SK-N-MC (cell line): ENCODE data around the gene PCDHGA8.
"Not testable (repeated sequence)": the region's sequence is repeated elsewhere in the genome, so short reads cannot be mapped to it uniquely, and the experiment has no call there.

ENCODE experiments used
- DNase-seq: peaks from one replicate; pipeline ENCODE4 v3.0.0-alpha.2; 2011; ENCODE audit warnings: low read depth, low spot score
- H3K27ac ChIP-seq: fragments of 200-600 bp; sonication (generic); 2 replicates; pipeline ENCODE4 v1.5.1; 2016; ENCODE audit warnings: mixed run types
- H3K36me3 ChIP-seq: fragments of 200-600 bp; sonication (generic); 2 replicates; pipeline ENCODE4 v1.6.1; 2017; ENCODE audit warnings: antibody characterized with exemption, low read length, mixed read lengths; ENCODE audit not compliant: insufficient read depth
- H3K4me3 ChIP-seq: fragments of 200-600 bp; sonication (generic); 2 replicates; pipeline ENCODE4 v1.5.1; 2016
- H3K9ac ChIP-seq: fragments of 200-600 bp; sonication (generic); 2 replicates; pipeline ENCODE4 v1.8.0; 2017; ENCODE audit warnings: mixed run types, mixed read lengths; ENCODE audit not compliant: insufficient read length
- H3K9me3 ChIP-seq: fragments of 200-600 bp; sonication (generic); 2 replicates; pipeline ENCODE4 v1.6.1; 2017; ENCODE audit warnings: low read depth, mild to moderate bottlenecking, antibody characterized with exemption, low read length, moderate library complexity, mixed read lengths
- EZH2 ChIP-seq: fragments of 200-600 bp; sonication (generic); IDR thresholded peaks from one replicate; pipeline ENCODE4 v1.6.1; 2017; ENCODE audit warnings: antibody characterized with exemption
- FOXP2 ChIP-seq: optimal IDR thresholded peaks from 2 replicates; pipeline ENCODE3; 2011; ENCODE audit warnings: mild to moderate bottlenecking, moderate library complexity; ENCODE audit not compliant: insufficient read depth; ENCODE audit errors: extremely low read length, control extremely low read depth
- POLR2AphosphoS5 ChIP-seq: IDR thresholded peaks from 2 replicates; pipeline ENCODE4 v1.6.1; 2012; ENCODE audit warnings: mild to moderate bottlenecking, low read depth, low read length, borderline replicate concordance

Gene PCDHGA8

DNA sequence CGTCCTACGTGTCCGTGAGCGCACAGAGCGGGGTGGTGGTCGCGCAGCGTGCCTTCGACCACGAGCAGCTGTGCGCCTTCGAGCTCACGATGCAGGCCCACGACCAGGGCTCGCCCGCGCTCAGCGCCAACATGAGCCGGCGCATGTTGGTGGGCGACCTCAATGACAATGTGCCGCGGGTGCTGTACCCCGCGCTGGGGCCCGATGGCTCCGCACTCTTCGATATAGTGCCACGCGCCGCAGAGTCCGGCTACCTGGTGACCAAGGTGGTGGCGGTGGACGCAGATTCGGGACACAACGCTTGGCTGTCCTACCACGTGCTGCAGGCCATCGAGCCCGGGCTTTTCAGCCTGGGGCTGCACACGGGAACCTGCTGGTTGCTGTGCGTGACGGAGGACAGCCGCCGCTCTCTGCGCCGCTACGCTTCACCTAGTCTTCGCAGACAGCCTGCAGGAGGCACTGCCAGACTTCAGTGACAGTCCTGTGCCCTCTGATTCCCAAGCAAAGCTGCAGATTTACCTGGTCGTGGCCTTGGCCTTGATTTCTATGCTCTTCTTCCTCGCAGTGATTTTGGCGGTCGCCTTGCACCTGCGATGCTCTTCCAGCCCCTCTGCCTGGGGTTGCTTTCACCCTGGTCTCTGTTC, 35.5 kb downstream of the PCDHGA8 start:
- DNase-seq, result no peak
- H3K9ac ChIP-seq, result no peak overlapping the region
- peaks cover 25% of the 10 kb centered on the region for H3K36me3 ChIP-seq
- H3K4me3 ChIP-seq, result no peak overlapping the region
- TF ChIP-seq EZH2 (no peak), POLR2AphosphoS5 (no peak), FOXP2 (no peak)
- H3K27ac ChIP-seq, result no peak overlapping the region
- no peaks in the 10 kb centered on the region for H3K9me3 ChIP-seq

DNA sequence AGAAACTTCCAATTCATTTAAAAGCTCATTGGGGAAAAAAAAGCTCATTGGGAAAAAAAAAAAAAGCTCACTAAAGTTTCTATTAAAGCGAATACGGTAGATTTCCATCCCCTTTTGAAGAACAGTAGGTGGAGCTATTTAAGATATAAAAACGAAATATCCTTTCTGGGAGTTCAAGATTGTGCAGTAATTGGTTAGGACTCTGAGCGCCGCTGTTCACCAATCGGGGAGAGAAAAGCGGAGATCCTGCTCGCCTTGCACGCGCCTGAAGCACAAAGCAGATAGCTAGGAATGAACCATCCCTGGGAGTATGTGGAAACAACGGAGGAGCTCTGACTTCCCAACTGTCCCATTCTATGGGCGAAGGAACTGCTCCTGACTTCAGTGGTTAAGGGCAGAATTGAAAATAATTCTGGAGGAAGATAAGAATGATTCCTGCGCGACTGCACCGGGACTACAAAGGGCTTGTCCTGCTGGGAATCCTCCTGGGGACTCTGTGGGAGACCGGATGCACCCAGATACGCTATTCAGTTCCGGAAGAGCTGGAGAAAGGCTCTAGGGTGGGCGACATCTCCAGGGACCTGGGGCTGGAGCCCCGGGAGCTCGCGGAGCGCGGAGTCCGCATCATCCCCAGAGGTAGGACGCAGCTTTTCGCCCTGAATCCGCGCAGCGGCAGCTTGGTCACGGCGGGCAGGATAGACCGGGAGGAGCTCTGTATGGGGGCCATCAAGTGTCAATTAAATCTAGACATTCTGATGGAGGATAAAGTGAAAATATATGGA, 38.1 kb downstream of the PCDHGA8 start, which contains the start of gene PCDHGA12:
Gene PCDHGA12, plus strand, starts transcription at position 176 of the 782 bp plus-strand sequence. Its CDS starts 253 bp downstream, at position 429.
- TF ChIP-seq EZH2, result no peak
- TF ChIP-seq FOXP2, result no peak
- TF ChIP-seq POLR2AphosphoS5, result no peak
- H3K36me3 ChIP-seq, result peaks cover 19% of the 10 kb centered on the region; the same call in 1 of the 2 replicates
- H3K27ac ChIP-seq, result no peak within 1 kb of the TSS
- no peak for DNase-seq
- H3K9me3 ChIP-seq, result no peaks in the 10 kb centered on the region
- no peak within 1 kb of the TSS for H3K9ac ChIP-seq
- H3K4me3 ChIP-seq, result no peak within 1 kb of the TSS

DNA sequence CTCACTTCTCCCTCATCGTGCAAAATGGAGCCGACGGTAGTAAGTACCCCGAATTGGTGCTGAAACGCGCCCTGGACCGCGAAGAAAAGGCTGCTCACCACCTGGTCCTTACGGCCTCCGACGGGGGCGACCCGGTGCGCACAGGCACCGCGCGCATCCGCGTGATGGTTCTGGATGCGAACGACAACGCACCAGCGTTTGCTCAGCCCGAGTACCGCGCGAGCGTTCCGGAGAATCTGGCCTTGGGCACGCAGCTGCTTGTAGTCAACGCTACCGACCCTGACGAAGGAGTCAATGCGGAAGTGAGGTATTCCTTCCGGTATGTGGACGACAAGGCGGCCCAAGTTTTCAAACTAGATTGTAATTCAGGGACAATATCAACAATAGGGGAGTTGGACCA, 38.9 kb downstream of the PCDHGA8 start:
- Histone ChIP-seq H3K9ac (no peak overlapping the region), H3K4me3 (no peak overlapping the region), H3K36me3 (peaks cover 19% of the 10 kb centered on the region; the same call in 1 of the 2 replicates), H3K9me3 (no peaks in the 10 kb centered on the region), H3K27ac (no peak overlapping the region)
- TF ChIP-seq EZH2, result no peak
- no peak for TF ChIP-seq FOXP2
- no peak for TF ChIP-seq POLR2AphosphoS5
- DNase-seq, result no peak

DNA sequence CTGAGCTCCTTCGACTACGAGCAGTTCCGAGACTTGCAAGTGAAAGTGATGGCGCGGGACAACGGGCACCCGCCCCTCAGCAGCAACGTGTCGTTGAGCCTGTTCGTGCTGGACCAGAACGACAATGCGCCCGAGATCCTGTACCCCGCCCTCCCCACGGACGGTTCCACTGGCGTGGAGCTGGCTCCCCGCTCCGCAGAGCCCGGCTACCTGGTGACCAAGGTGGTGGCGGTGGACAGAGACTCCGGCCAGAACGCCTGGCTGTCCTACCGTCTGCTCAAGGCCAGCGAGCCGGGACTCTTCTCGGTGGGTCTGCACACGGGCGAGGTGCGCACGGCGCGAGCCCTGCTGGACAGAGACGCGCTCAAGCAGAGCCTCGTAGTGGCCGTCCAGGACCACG, 39.9 kb downstream of the PCDHGA8 start:
- H3K9me3 ChIP-seq, DNase-seq, H3K27ac ChIP-seq, H3K4me3 ChIP-seq, H3K9ac ChIP-seq: not testable (repeated sequence)
- H3K36me3 ChIP-seq, result peaks cover 14% of the 10 kb centered on the region; the same call in 1 of the 2 replicates

DNA sequence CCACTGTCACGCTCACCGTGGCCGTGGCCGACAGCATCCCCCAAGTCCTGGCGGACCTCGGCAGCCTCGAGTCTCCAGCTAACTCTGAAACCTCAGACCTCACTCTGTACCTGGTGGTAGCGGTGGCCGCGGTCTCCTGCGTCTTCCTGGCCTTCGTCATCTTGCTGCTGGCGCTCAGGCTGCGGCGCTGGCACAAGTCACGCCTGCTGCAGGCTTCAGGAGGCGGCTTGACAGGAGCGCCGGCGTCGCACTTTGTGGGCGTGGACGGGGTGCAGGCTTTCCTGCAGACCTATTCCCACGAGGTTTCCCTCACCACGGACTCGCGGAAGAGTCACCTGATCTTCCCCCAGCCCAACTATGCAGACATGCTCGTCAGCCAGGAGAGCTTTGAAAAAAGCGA, 40.3 kb downstream of the PCDHGA8 start:
- H3K27ac ChIP-seq, H3K4me3 ChIP-seq, H3K9ac ChIP-seq, DNase-seq, H3K9me3 ChIP-seq: not testable (repeated sequence)
- peaks cover 14% of the 10 kb centered on the region; the same call in 1 of the 2 replicates for H3K36me3 ChIP-seq

DNA sequence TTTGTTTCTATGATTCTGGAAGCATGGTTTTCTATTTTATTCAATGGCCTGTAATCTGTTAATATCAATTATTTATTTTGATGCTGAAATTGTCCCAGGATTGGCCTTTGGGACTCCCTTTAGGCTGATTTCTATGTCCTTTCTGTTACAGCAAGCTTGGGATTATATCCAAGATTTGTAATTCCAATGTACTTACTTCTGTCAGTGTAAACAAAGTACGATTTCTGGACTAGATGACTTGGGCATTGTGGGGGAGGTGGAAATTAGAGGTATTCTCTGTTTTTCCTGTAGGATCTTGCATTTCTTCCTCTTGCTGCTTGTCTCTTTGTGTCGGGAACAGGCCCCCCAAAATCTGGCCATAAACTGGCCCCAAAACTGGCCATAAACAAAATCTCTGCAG, 41.6 kb downstream of the PCDHGA8 start:
- no peak overlapping the region for H3K9ac ChIP-seq
- no peak overlapping the region for H3K27ac ChIP-seq
- no peaks in the 10 kb centered on the region for H3K9me3 ChIP-seq
- no peak for DNase-seq
- H3K4me3 ChIP-seq, result no peak overlapping the region
- no peak for TF ChIP-seq EZH2
- no peak for TF ChIP-seq POLR2AphosphoS5
- no peak for TF ChIP-seq FOXP2
- peaks cover 7% of the 10 kb centered on the region; the same call in 1 of the 2 replicates for H3K36me3 ChIP-seq

GRCh38 chr5:141437221-141437620, 44.8 kb downstream of the PCDHGA8 start:
- no peak for TF ChIP-seq EZH2
- DNase-seq, result no peak
- no peak overlapping the region for H3K27ac ChIP-seq

DNA sequence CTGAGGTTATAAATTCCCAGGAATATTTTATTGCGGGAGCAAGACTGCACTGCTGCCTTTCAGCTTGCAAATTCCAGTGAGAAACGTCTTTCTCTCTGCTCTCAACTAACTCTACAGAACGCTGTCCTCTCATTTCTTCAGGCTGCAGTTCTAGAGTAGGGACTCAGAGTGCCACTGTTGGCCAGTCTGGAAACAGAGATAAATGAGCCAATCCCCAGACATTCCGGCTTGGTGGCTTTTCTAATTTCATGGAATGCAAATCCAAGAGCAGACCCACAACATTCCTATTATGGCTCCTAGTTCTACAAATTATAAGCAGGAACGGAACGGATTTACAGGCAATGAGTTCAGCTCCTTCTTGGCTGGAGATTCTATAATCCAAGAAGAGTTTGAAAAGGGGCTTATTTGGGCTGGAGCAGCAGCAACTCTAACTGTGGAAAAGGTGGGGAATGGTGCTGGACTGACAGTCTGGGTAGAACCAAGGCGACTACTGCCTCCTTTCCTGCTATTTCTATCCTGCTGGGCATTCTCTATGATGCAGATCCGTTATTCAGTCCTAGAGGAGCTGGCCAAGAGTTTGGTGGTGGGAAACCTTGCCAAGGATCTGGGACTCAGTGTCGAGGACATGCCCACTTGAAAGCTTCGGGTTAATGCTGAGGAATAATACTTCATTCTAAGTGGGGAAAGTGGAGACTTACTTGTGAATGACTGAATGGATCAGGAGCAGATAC, 47.1 kb downstream of the PCDHGA8 start:
- no peak for TF ChIP-seq FOXP2
- no peak for TF ChIP-seq POLR2AphosphoS5
- TF ChIP-seq EZH2, result no peak
- Histone ChIP-seq H3K9ac (no peak overlapping the region), H3K4me3 (no peak overlapping the region), H3K27ac (no peak overlapping the region), H3K36me3 (no peaks in the 10 kb centered on the region), H3K9me3 (no peaks in the 10 kb centered on the region)
- no peak for DNase-seq

More at GRCh38 chr5:141437221-141437620, 44.8 kb downstream of the PCDHGA8 start:
- no peaks in the 10 kb centered on the region for H3K36me3 ChIP-seq
- no peak overlapping the region for H3K9ac ChIP-seq
- no peak overlapping the region for H3K4me3 ChIP-seq
- H3K9me3 ChIP-seq, result no peaks in the 10 kb centered on the region
